IMR-90 (cell line): ENCODE data around the gene TM4SF5. TPM values are rescaled to one million over a fixed set of nuclear protein-coding genes. Genes with fewer than 3 reads are reported as not detected.

Experiments
- ATAC-seq: fragments of 200-7000 bp; cut with Tn5 transposase; 2 replicates; pipeline ENCODE4 v1.9.1; 2020; ENCODE audit warnings: low read depth, mild to moderate bottlenecking, moderate library complexity
- BruUV-seq: library from RNA; stranded (reverse); fragments of 400-500 nt; replicated peaks from 2 replicates; lab custom pipeline; 2021; lab: Mats Ljungman, UMichigan
- CTCF ChIA-PET: fragments of 300-600 bp; formaldehyde crosslinking; extraction: SDS; loops from one replicate; lab custom pipeline; 2021; ENCODE audit warnings: antibody characterized with exemption; lab: Yijun Ruan, JAX
- POLR2A ChIA-PET: fragments of 300-600 bp; sonication (Branson Sonifier 250); formaldehyde crosslinking; loops from one replicate; lab custom pipeline; 2022; ENCODE audit warnings: antibody characterized with exemption; ENCODE audit not compliant: unreplicated experiment; lab: Charles Lee
- DNase-seq: peaks from one replicate; pipeline ENCODE4 v3.0.0; 2013
- H2AFZ ChIP-seq: replicated peaks from 2 replicates; pipeline ENCODE3; 2013; ENCODE audit warnings: low read length, mild to moderate bottlenecking; ENCODE audit not compliant: poor library complexity
- H2AK5ac ChIP-seq: 2 replicates; pipeline ENCODE4 v1.6.1; 2013; ENCODE audit warnings: low read depth, low read length, inconsistent platforms
- H2AK9ac ChIP-seq: replicated peaks from 2 replicates; pipeline ENCODE3; 2013; ENCODE audit warnings: mild to moderate bottlenecking, low read depth, low read length, moderate library complexity; ENCODE audit not compliant: poor library complexity
- H2BK120ac ChIP-seq: 2 replicates; pipeline ENCODE4 v1.6.1; 2013; ENCODE audit warnings: low read depth, low read length, inconsistent platforms
- H2BK15ac ChIP-seq: 3 replicates; pipeline ENCODE4 v1.6.1; 2013; ENCODE audit warnings: low read depth, low read length, inconsistent platforms
- H2BK20ac ChIP-seq: 2 replicates; pipeline ENCODE4 v1.6.1; 2013; ENCODE audit warnings: low read depth, mild to moderate bottlenecking, inconsistent platforms, low read length, moderate library complexity
- H2BK5ac ChIP-seq: 2 replicates; pipeline ENCODE4 v1.6.1; 2013; ENCODE audit warnings: mild to moderate bottlenecking, low read depth, low read length, inconsistent platforms; ENCODE audit not compliant: poor library complexity, severe bottlenecking
- H3K14ac ChIP-seq: replicated peaks from 2 replicates; pipeline ENCODE4 v1.6.1; 2013; ENCODE audit warnings: low read depth, low read length, inconsistent platforms
- H3K18ac ChIP-seq: 2 replicates; pipeline ENCODE4 v1.6.1; 2013; ENCODE audit warnings: low read depth, low read length, control low read depth
- H3K23ac ChIP-seq: 2 replicates; pipeline ENCODE4 v1.6.1; 2013; ENCODE audit warnings: low read depth, low read length, inconsistent platforms
- H3K27ac ChIP-seq: 2 replicates; pipeline ENCODE4 v1.5.1; 2013; ENCODE audit warnings: mild to moderate bottlenecking, control low read depth, low read length; ENCODE audit not compliant: insufficient read depth
- H3K27me3 ChIP-seq: 2 replicates; pipeline ENCODE4 v1.6.1; 2013; ENCODE audit warnings: low read length; ENCODE audit not compliant: control insufficient read depth, insufficient read depth
- H3K36me3 ChIP-seq: 2 replicates; pipeline ENCODE4 v1.6.1; 2013; ENCODE audit warnings: low read length, mixed read lengths; ENCODE audit not compliant: control insufficient read depth, insufficient read depth
- H3K4ac ChIP-seq: 2 replicates; pipeline ENCODE4 v1.6.1; 2013; ENCODE audit warnings: low read depth, low read length, inconsistent platforms
- H3K4me1 ChIP-seq: 2 replicates; pipeline ENCODE4 v1.6.1; 2013; ENCODE audit warnings: low read length, mixed read lengths; ENCODE audit not compliant: control insufficient read depth, insufficient read depth
- H3K4me2 ChIP-seq: 2 replicates; pipeline ENCODE4 v1.6.1; 2013; ENCODE audit warnings: low read depth, mild to moderate bottlenecking, control low read depth, low read length, moderate library complexity
- H3K4me3 ChIP-seq: 2 replicates; pipeline ENCODE4 v1.5.1; 2013; ENCODE audit warnings: low read depth, mild to moderate bottlenecking, control low read depth, low read length, moderate library complexity; ENCODE audit not compliant: insufficient read depth
- H3K56ac ChIP-seq: 2 replicates; pipeline ENCODE4 v1.6.1; 2013; ENCODE audit warnings: low read length, inconsistent platforms; ENCODE audit not compliant: insufficient read depth; ENCODE audit errors: extremely low read depth
- H3K79me1 ChIP-seq, 2 experiments: 2 replicates each; pipeline ENCODE4 v1.6.1; 2013; ENCODE audit warnings: low read length in 2 of 2, inconsistent platforms in 1 of 2, low read depth in 1 of 2
- H3K9ac ChIP-seq: 2 replicates; pipeline ENCODE4 v1.6.1; 2013; ENCODE audit warnings: low read depth, low read length, control low read depth
- H3K9me1 ChIP-seq: 2 replicates; pipeline ENCODE4 v1.6.1; 2013; ENCODE audit warnings: low read length, inconsistent platforms; ENCODE audit not compliant: insufficient read depth
- H3K9me3 ChIP-seq: 2 replicates; pipeline ENCODE4 v1.6.1; 2013; ENCODE audit warnings: low read length; ENCODE audit not compliant: control insufficient read depth, insufficient read depth
- H4K20me1 ChIP-seq: 2 replicates; pipeline ENCODE4 v1.6.1; 2013; ENCODE audit warnings: low read length, inconsistent platforms; ENCODE audit not compliant: insufficient read depth
- H4K5ac ChIP-seq: 2 replicates; pipeline ENCODE4 v1.6.1; 2013; ENCODE audit warnings: mild to moderate bottlenecking, low read depth, low read length, control low read depth
- H4K8ac ChIP-seq, 2 experiments: 2 replicates each; pipeline ENCODE4 v1.6.1; 2013; ENCODE audit warnings: low read depth in 2 of 2, low read length in 2 of 2, control low read depth in 1 of 2, inconsistent platforms in 1 of 2
- H4K91ac ChIP-seq: 2 replicates; pipeline ENCODE4 v1.6.1; 2013; ENCODE audit warnings: low read depth, low read length, inconsistent platforms; ENCODE audit not compliant: insufficient read depth
- BHLHE40 ChIP-seq: fragments of 150-350 bp; IDR thresholded peaks from 2 replicates; pipeline ENCODE4 v1.6.1; 2016; ENCODE audit warnings: mild to moderate bottlenecking, low read depth, low read length
- CEBPB ChIP-seq: IDR thresholded peaks from 2 replicates; pipeline ENCODE4 v1.6.1; 2012; ENCODE audit warnings: low read depth, low read length, improper control_type of control experiment
- CHD1 ChIP-seq: IDR thresholded peaks from 2 replicates; pipeline ENCODE4 v1.6.1; 2012; ENCODE audit warnings: low read depth, low read length, improper control_type of control experiment
- FOS ChIP-seq: fragments of 150-350 bp; IDR thresholded peaks from 2 replicates; pipeline ENCODE4 v1.6.1; 2016; ENCODE audit warnings: low read depth, low read length
- MAZ ChIP-seq: IDR thresholded peaks from 2 replicates; pipeline ENCODE4 v1.6.1; 2012; ENCODE audit warnings: low read depth, mild to moderate bottlenecking, low read length, improper control_type of control experiment, moderate library complexity, borderline replicate concordance
- MXI1 ChIP-seq: IDR thresholded peaks from 2 replicates; pipeline ENCODE4 v1.6.1; 2012; ENCODE audit warnings: low read depth, mild to moderate bottlenecking, low read length, moderate library complexity, borderline replicate concordance
- NFE2L2 ChIP-seq: fragments of 150-350 bp; IDR thresholded peaks from 2 replicates; pipeline ENCODE4 v1.6.1; 2016; ENCODE audit warnings: low read depth, mild to moderate bottlenecking, low read length
- POLR2A ChIP-seq: IDR thresholded peaks from 2 replicates; pipeline ENCODE4 v1.6.1; 2012; ENCODE audit warnings: mild to moderate bottlenecking, low read depth, low read length
- RAD21 ChIP-seq: IDR thresholded peaks from 2 replicates; pipeline ENCODE4 v1.6.1; 2012; ENCODE audit warnings: low read length, improper control_type of control experiment
- RCOR1 ChIP-seq: IDR thresholded peaks from 2 replicates; pipeline ENCODE4 v1.6.1; 2012; ENCODE audit warnings: mild to moderate bottlenecking, low read length, improper control_type of control experiment; ENCODE audit not compliant: insufficient replicate concordance
- RFX5 ChIP-seq: IDR thresholded peaks from 2 replicates; pipeline ENCODE4 v1.8.0; 2012; ENCODE audit warnings: low read depth, mild to moderate bottlenecking, low read length, moderate library complexity
- SMC3 ChIP-seq: fragments of 150-350 bp; IDR thresholded peaks from 2 replicates; pipeline ENCODE4 v1.6.1; 2016; ENCODE audit warnings: low read depth, mild to moderate bottlenecking, antibody characterized with exemption, low read length, moderate library complexity
- WGBS, 2 experiments: methylation state at CpG; one replicate each; pipeline versions ENCODE4 v1.1.5 to v1.1.7; 2013; ENCODE audit warnings: missing lambda C conversion rate in 2 of 2; ENCODE audit not compliant: insufficient read length in 1 of 2; ENCODE audit errors: extremely low coverage in 2 of 2; 5-methylcytosine and 5-hydroxymethylcytosine counted together
- dilution Hi-C: fragments of 300-500 bp; cut with HindIII; formaldehyde crosslinking; loops from one replicate; pipeline ENCODE4 v1.14.3; 2018; ENCODE audit warnings: low sequenced_read_pairs; ENCODE audit not compliant: unreplicated experiment
- in situ Hi-C: fragments of 300-500 bp; cut with MboI; formaldehyde crosslinking; loops from 3 replicates; pipeline ENCODE4 v1.14.3; 2019; ENCODE audit warnings: low sequenced_read_pairs, inconsistent platforms, mixed read lengths
- intact Hi-C: fragments of 100-400 bp; cut with micrococcal nuclease; formaldehyde crosslinking; loops from 2 replicates; pipeline ENCODE4 v1.10.0; 2022
- polyA plus RNA-seq, 3 experiments: library from polyadenylated mRNA; depleted of rRNA; stranded (reverse); fragments of >200 nt; gene quantifications; 2 replicates each; pipeline ENCODE4 v1.2.3, GENCODE V29; 2012; ENCODE audit warnings: low replicate concordance in 1 of 3
- total RNA-seq: library from RNA; depleted of rRNA; stranded (reverse); fragments of >200 nt; gene quantifications from 2 replicates; pipeline ENCODE4 v1.2.3, GENCODE V29; 2012
- TF ChIP-seq, protein P1 (sequence below): fragments of 150-350 bp; IDR thresholded peaks from 2 replicates; pipeline ENCODE4 v1.6.1; 2017; ENCODE audit warnings: mild to moderate bottlenecking, antibody characterized with exemption, low read length, low read depth
- TF ChIP-seq, protein P2 (sequence below): conservative IDR thresholded peaks from 2 replicates; pipeline ENCODE4 v1.5.1; 2012; ENCODE audit warnings: mild to moderate bottlenecking, low read depth, low read length, improper control_type of control experiment

The TM4SF5 gene
- total and polyA plus RNA-seq, 2 of the 4 experiments (the other 2 are of a cell fraction), result not detected

DNA sequence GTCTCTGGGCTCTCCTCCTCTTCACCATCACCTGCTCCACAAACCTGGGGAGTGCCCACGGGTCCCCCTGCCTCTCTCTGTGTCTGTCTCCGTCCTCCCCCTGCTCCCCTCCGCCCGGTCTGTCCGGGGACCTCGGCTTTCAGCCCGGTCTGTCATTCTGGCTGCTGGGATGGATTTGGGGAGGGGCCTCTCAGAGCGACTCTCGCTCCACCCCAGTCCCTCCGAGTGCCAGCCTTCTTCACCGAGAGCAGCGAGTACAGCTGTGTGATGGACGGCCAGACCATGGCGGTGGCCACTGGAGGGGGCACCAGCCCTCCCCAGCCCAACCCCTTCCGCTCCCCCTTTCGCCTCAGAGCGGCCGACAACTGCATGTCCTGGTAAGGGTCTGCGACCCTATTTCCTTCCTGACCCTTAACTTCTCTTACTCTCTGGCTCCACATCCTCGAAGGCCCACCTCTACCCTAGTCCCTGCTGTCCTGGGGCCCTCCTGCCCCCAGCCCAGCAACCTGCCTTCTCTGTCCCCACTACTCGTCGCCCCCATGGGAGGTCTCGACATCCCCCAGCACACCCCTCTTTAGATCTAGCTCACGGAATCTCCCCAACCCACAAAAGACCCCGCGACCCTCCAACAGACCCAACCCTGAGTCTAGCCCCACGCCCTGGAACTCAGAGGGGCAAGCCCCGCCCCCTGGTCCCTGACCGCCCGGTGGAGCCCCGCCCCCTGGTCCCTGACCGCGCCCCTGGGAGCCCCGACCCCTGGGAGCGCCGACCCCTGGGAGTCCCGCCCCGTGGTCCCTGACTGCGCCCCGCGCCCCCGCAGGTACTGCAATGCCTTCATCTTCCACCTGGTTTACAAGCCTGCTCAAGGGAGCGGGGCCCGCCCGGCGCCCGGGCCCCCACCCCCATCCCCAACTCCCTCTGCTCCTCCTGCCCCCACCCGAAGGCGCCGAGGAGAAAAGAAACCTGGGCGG lies 26.4 kb upstream of the TM4SF5 start:
- H3K27ac ChIP-seq, result no peak overlapping the region
- H3K79me1 ChIP-seq, result no peaks in the 10 kb centered on the region
- no peak overlapping the region for H4K91ac ChIP-seq
- H2BK15ac ChIP-seq, result no peak overlapping the region
- no peaks in the 10 kb centered on the region for H3K36me3 ChIP-seq
- in situ Hi-C loops, result no loop called here
- peaks cover 2% of the 10 kb centered on the region; the same call in 1 of the 2 replicates for H3K4me1 ChIP-seq
- H2AFZ ChIP-seq, result peak overlapping the region; percentile 72
- no peak overlapping the region for H2BK20ac ChIP-seq
- intact Hi-C loops, result no loop called here
- no peaks in the 10 kb centered on the region for H3K9me1 ChIP-seq
- no peaks in the 10 kb centered on the region for H4K20me1 ChIP-seq
- H3K4me3 ChIP-seq, result no peak overlapping the region
- H2BK5ac ChIP-seq, result no peak overlapping the region
- ATAC-seq, result peak; percentile 46
- CTCF ChIA-PET, result no interaction called here
- H3K56ac ChIP-seq, result no peak overlapping the region
- H2AK9ac ChIP-seq, result no peak overlapping the region
- H3K9me3 ChIP-seq, result no peaks in the 10 kb centered on the region
- H3K18ac ChIP-seq, result no peak overlapping the region
- H3K9ac ChIP-seq, result no peak overlapping the region
- H3K14ac ChIP-seq, result no peak overlapping the region
- 9% methylated on average over 12 of the region's 51 CpGs; no CpG with 5 or more reads in 1 of the 2 experiments for WGBS, 2 experiments
- H3K27me3 ChIP-seq, result peaks cover 69% of the 10 kb centered on the region
- no peak overlapping the region for H2BK120ac ChIP-seq
- no peak overlapping the region for H3K4me2 ChIP-seq
- no TSS peak for BruUV-seq
- DNase-seq, result no peak
- no peak overlapping the region for H3K23ac ChIP-seq
- dilution Hi-C loops, result no loop called here
- POLR2A ChIA-PET, result no interaction called here
- H2AK5ac ChIP-seq, result no peak overlapping the region
- no peak for TF ChIP-seq SMC3
- TF ChIP-seq RCOR1, result no peak
- TF ChIP-seq, protein P1, sequence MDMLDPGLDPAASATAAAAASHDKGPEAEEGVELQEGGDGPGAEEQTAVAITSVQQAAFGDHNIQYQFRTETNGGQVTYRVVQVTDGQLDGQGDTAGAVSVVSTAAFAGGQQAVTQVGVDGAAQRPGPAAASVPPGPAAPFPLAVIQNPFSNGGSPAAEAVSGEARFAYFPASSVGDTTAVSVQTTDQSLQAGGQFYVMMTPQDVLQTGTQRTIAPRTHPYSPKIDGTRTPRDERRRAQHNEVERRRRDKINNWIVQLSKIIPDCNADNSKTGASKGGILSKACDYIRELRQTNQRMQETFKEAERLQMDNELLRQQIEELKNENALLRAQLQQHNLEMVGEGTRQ, result no peak
- TF ChIP-seq MAZ, result no peak
- no peak for TF ChIP-seq CEBPB
- no peak for TF ChIP-seq FOS
- no peak for TF ChIP-seq RAD21
- TF ChIP-seq MXI1, result no peak
- TF ChIP-seq RFX5, result no peak
- TF ChIP-seq, protein P2, sequence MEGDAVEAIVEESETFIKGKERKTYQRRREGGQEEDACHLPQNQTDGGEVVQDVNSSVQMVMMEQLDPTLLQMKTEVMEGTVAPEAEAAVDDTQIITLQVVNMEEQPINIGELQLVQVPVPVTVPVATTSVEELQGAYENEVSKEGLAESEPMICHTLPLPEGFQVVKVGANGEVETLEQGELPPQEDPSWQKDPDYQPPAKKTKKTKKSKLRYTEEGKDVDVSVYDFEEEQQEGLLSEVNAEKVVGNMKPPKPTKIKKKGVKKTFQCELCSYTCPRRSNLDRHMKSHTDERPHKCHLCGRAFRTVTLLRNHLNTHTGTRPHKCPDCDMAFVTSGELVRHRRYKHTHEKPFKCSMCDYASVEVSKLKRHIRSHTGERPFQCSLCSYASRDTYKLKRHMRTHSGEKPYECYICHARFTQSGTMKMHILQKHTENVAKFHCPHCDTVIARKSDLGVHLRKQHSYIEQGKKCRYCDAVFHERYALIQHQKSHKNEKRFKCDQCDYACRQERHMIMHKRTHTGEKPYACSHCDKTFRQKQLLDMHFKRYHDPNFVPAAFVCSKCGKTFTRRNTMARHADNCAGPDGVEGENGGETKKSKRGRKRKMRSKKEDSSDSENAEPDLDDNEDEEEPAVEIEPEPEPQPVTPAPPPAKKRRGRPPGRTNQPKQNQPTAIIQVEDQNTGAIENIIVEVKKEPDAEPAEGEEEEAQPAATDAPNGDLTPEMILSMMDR, result no peak
- TF ChIP-seq NFE2L2, result no peak
- TF ChIP-seq BHLHE40, result no peak
- no peak for TF ChIP-seq CHD1
- TF ChIP-seq POLR2A, result no peak
- no peak overlapping the region for H4K8ac ChIP-seq
- H3K4ac ChIP-seq, result no peak overlapping the region
- no peak overlapping the region for H4K5ac ChIP-seq
